Tongue (tissue), 2 donors: ENCODE measurements around the gene ATRNL1. TPM values are rescaled to one million over a fixed set of nuclear protein-coding genes. Genes with fewer than 3 reads are reported as not detected.
"Not testable (repeated sequence)": the region's sequence is repeated elsewhere in the genome, so short reads cannot be mapped to it uniquely, and the experiment has no call there.

Experiments used
- DNase-seq: peaks from one replicate; pipeline ENCODE4 v3.0.0-alpha.2; 2015
- total RNA-seq: library from RNA; depleted of rRNA; stranded (reverse); fragments of >200 nt; gene quantifications from one replicate; pipeline ENCODE4 v1.2.3, GENCODE V29; 2014

Gene ATRNL1
- total RNA-seq, 1 donor from 2014 or later, result 11.7 TPM

GRCh38 chr10:115092555-115093285 lies 445 bp upstream of the ATRNL1 start:
- peak; percentile 72 for DNase-seq

GRCh38 chr10:115093776-115094408 lies 727 bp downstream of the ATRNL1 start:
- DNase-seq, result peak; percentile 24

GRCh38 chr10:115094416-115095140 lies 1.4 kb downstream of the ATRNL1 start:
- DNase-seq, result peak; percentile 2

GRCh38 chr10:115095758-115096157 lies 2.6 kb downstream of the ATRNL1 start:
- peak; percentile 7 for DNase-seq

- DNase-seq, result no peak
Observed at GRCh38 chr10:115103700-115104099, 10.5 kb downstream of the ATRNL1 start.

- DNase-seq, result not testable (repeated sequence)
Observed at GRCh38 chr10:115105411-115105810, 12.2 kb downstream of the ATRNL1 start.

GRCh38 chr10:115107830-115108229 lies 14.7 kb downstream of the ATRNL1 start:
- no peak for DNase-seq

- no peak for DNase-seq
Observed at GRCh38 chr10:115117301-115117700, 24.1 kb downstream of the ATRNL1 start.

- no peak for DNase-seq
Observed at GRCh38 chr10:115118346-115118745, 25.2 kb downstream of the ATRNL1 start.

- DNase-seq, result no peak
Observed at GRCh38 chr10:115125505-115125904, 32.3 kb downstream of the ATRNL1 start.

GRCh38 chr10:115129752-115130151 lies 36.6 kb downstream of the ATRNL1 start:
- peak; percentile 68 for DNase-seq

GRCh38 chr10:115136616-115137015 lies 43.5 kb downstream of the ATRNL1 start:
- DNase-seq, result no peak

GRCh38 chr10:115141254-115141653 lies 48.1 kb downstream of the ATRNL1 start:
- peak; percentile 27 for DNase-seq

GRCh38 chr10:115157357-115157756 lies 64.2 kb downstream of the ATRNL1 start:
- DNase-seq, result no peak

- DNase-seq, result no peak
Observed at GRCh38 chr10:115163129-115163528, 70.0 kb downstream of the ATRNL1 start.

- DNase-seq, result no peak
Observed at GRCh38 chr10:115164220-115164619, 71.1 kb downstream of the ATRNL1 start.

- DNase-seq, result no peak
Observed at GRCh38 chr10:115167751-115168150, 74.6 kb downstream of the ATRNL1 start.

- peak; percentile 16 for DNase-seq
Observed at GRCh38 chr10:115171392-115171960, 78.3 kb downstream of the ATRNL1 start.

GRCh38 chr10:115173915-115174443 lies 80.8 kb downstream of the ATRNL1 start:
- no peak for DNase-seq

GRCh38 chr10:115207276-115207675 lies 114.1 kb downstream of the ATRNL1 start:
- not testable (repeated sequence) for DNase-seq

GRCh38 chr10:115209133-115209532 lies 116.0 kb downstream of the ATRNL1 start:
- DNase-seq, result no peak

GRCh38 chr10:115214829-115215228 lies 121.7 kb downstream of the ATRNL1 start:
- DNase-seq, result no peak

- DNase-seq, result no peak
Observed at GRCh38 chr10:115219203-115219602, 126.0 kb downstream of the ATRNL1 start.
